AG04450 (cell line): ENCODE results near the gene PCDHGA12. TPM values are rescaled to one million over a fixed set of nuclear protein-coding genes. Genes with fewer than 3 reads are reported as not detected.
"Not testable (repeated sequence)": the region's sequence is repeated elsewhere in the genome, so short reads cannot be mapped to it uniquely, and the experiment has no call there.

Source experiments
- CTCF ChIA-PET: fragments of 300-600, 350-600 bp; formaldehyde crosslinking; extraction: SDS; loops from one replicate; lab custom pipeline; 2022; ENCODE audit warnings: antibody characterized with exemption, inconsistent platforms; lab: Charles Lee
- POLR2A ChIA-PET: fragments of 350-600 bp; formaldehyde crosslinking; extraction: SDS; loops from one replicate; lab custom pipeline; 2021; ENCODE audit warnings: antibody characterized with exemption, inconsistent platforms; lab: Yijun Ruan, JAX
- DNase-seq: peaks from one replicate; pipeline ENCODE4 v3.0.0-alpha.2; 2011; ENCODE audit warnings: low read depth, low spot score
- H3K27ac ChIP-seq: one replicate; pipeline ENCODE4 v1.5.1; 2012; ENCODE audit warnings: low read depth, low read length, control low read depth
- H3K27me3 ChIP-seq: one replicate; pipeline ENCODE4 v1.6.0; 2012; ENCODE audit warnings: low read length; ENCODE audit not compliant: control insufficient read depth, insufficient read depth
- H3K4me3 ChIP-seq: 2 replicates; pipeline ENCODE4 v1.5.1; 2011; ENCODE audit warnings: mild to moderate bottlenecking, low read depth, low read length, control low read depth
- H3K9me3 ChIP-seq: 2 replicates; pipeline ENCODE4 v1.5.1; 2012; ENCODE audit warnings: low read length; ENCODE audit not compliant: control insufficient read depth, insufficient read depth
- CTCF ChIP-seq: IDR thresholded peaks from 2 replicates; pipeline ENCODE4 v1.5.1; 2011; ENCODE audit warnings: low read depth, low read length, control low read depth, inconsistent platforms
- polyA plus RNA-seq: library from polyadenylated mRNA; depleted of rRNA; stranded (reverse); fragments of >200 nt; gene quantifications from 2 replicates; pipeline ENCODE4 v1.2.3, GENCODE V29; 2011

The PCDHGA12 gene
- polyA plus RNA-seq, 1 experiment = 3.4 TPM

GRCh38 chr5:141402553-141403243 lies 27.6 kb upstream of the PCDHGA12 start, which contains the start of gene PCDHGA9:
Gene PCDHGA9 (plus strand): TSS chr5:141402778. CDS start chr5:141402953, 175 bp downstream.
- peak; percentile 53 for TF ChIP-seq CTCF
- ChIA-PET CTCF (interaction anchor here (0.9 to 2.0 kb wide), 6 partner anchors 10 to 165 kb away, joined by 3 to 18 read pairs (median 7); partner anchors contain the start of genes PCDHGA10 and PCDHGB7), POLR2A (interaction anchor here (1.1 kb wide), 1 partner anchor 161 kb away, joined by 4 read pairs; no protein-coding TSS in a partner anchor)
- Histone ChIP-seq H3K27ac (peak within 1 kb of the TSS; percentile 47), H3K4me3 (peak within 1 kb of the TSS; percentile 45), H3K9me3 (peaks cover 64% of the 10 kb centered on the region), H3K27me3 (no peaks in the 10 kb centered on the region)
- no peak for DNase-seq

- Histone ChIP-seq H3K27me3 (no peaks in the 10 kb centered on the region), H3K27ac (no peak overlapping the region), H3K9me3 (peaks cover 66% of the 10 kb centered on the region), H3K4me3 (peak overlapping the region; percentile 45)
- POLR2A ChIA-PET = interaction anchor here (1.1 kb wide), 1 partner anchor 161 kb away, joined by 4 read pairs; no protein-coding TSS in a partner anchor
- no peak for DNase-seq
- TF ChIP-seq CTCF = no peak
- CTCF ChIA-PET = interaction anchor here (0.9 to 2.0 kb wide), 5 partner anchors 14 to 164 kb away, joined by 3 to 18 read pairs (median 10); partner anchors contain the start of gene PCDHGB7
Observed at GRCh38 chr5:141403387-141403786, 26.9 kb upstream of the PCDHGA12 start.

- TF ChIP-seq CTCF = peak; percentile 51
- H3K27ac ChIP-seq, DNase-seq, H3K27me3 ChIP-seq, POLR2A ChIA-PET: not testable (repeated sequence)
- CTCF ChIA-PET = interaction anchor here (0.9 to 4.7 kb wide), 7 partner anchors 9 to 159 kb away, joined by 3 to 54 read pairs (median 4); partner anchors contain the start of genes PCDHGB3 and PCDHGB7
- Histone ChIP-seq H3K4me3 (peak within 1 kb of the TSS; percentile 35), H3K9me3 (peaks cover 63% of the 10 kb centered on the region)
Observed at GRCh38 chr5:141407790-141408505, 22.4 kb upstream of the PCDHGA12 start, which contains the start of gene PCDHGB6. Gene PCDHGB6 (plus strand): TSS chr5:141408021. CDS start chr5:141408203, 182 bp downstream.

- no peak for TF ChIP-seq CTCF
- Histone ChIP-seq H3K9me3 (peaks cover 63% of the 10 kb centered on the region), H3K27me3 (no peaks in the 10 kb centered on the region), H3K4me3 (no peak overlapping the region), H3K27ac (no peak overlapping the region)
- CTCF ChIA-PET = interaction anchor here (0.7 to 5.0 kb wide), 2 partner anchors 11 to 149 kb away, joined by 5 to 178 read pairs; partner anchors contain the start of gene PCDHGA11
- DNase-seq = no peak
- POLR2A ChIA-PET = no interaction called here
Observed at GRCh38 chr5:141409598-141410306, 20.6 kb upstream of the PCDHGA12 start.
